SHP77 (cell line): ENCODE data around the gene RIN2.

Experiments
- DNase-seq, 2 experiments: peaks; one replicate each; lab custom pipeline; 2025; lab: John Stamatoyannopoulos, UW

Gene RIN2

GRCh38 chr20:19764207-19764606, 6.1 kb downstream of the RIN2 start:
- DNase-seq, result no peak

DNA sequence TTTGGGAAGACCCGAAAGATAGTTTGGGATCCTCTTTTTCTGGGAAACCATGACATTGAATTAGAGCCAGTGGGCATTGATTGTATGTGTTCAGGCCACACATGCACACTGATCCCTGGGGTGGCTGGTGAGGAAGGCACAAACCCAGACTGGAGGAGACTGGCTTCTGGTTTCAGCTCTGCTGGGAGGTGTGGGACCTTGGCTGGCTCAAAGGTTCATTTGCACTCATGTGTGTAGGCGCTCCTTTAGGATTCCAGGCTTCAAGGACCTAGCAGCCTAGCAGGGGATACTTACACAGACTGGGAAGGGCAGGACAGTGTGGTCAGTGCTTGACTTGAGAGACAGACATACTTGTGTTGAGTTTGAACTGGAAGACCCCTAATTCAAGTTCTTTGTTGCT, 7.2 kb downstream of the RIN2 start:
- no peak for DNase-seq

GRCh38 chr20:19765913-19766312, 7.9 kb downstream of the RIN2 start:
- no peak for DNase-seq

DNA sequence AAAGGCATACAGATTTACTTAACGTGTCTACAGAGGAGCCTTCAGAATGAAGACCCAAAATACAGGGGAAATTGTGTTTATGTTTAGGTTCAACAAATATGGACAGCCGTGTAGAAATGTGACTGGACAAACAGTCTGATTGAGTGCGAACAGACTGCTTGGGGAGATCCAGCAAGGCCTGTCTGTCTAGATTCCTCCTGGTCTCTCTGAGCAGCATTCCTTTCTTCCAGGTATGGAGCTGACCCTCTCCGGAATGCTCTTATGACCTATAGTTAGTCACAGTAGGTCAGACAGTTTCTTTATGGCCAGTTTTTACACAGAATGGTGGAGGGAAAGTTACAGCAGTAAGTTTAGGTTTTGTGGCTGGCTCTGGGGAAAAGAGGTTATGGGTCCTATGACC, 9.0 kb downstream of the RIN2 start:
- no peak for DNase-seq

GRCh38 chr20:19768325-19768842, 10.3 kb downstream of the RIN2 start:
- DNase-seq, result no peak

DNA sequence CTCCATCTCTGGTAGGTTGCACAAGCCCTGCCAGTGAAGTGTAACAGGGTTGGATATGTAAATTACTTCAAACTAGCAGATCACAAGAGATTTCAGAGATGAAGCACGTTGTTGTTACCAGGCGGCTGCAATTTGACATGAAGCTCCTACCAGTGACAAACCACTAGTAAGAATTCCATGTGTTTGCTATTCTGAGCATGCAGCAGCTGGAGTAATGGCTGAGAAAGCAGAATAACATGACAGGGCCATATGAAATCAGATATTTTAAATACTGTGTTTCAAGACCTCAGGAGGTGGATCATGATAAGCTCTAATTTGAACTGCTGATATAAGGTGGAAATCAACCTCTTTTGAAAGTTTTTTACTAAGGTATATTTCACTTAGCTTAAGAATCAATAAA, 11.4 kb downstream of the RIN2 start:
- DNase-seq, result no peak

DNA sequence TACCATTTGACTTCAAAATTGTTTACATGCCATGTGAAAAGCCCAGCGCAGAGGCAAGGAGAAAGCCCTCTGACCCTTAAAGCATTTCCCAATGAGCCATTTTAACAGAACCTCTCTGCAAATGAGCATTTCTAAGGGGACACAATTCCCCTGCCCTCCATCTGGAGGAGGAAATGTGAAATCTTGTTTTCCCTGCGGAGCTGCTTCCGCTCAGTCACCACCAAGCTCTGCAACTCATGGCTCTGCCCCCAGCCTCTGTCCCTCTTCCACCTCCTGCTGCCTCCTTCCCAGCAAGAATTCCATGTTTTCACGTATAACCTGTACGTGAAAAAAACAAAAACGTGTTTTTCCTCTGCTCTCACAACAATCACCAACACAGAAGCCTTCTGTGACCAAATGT, 12.3 kb downstream of the RIN2 start:
- DNase-seq, result no peak

DNA sequence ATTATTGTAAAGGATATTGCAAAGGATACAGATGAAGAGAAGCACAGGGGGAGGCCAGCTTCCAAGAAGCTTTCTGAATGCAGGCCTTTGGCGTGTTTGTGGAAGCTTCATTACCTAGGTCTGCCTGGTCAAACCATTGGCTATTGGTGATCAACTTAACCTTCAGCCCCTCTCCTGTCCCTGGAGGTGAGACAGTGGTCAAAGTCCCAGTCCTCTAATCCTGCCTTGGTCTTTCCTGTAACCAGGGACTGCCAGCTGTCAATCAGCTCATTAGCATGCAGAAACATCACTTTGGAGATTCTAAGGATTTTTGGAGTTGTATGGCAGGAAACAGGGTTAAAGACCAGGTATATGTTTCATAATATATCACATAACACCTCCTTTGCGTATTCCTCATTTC, 13.0 kb downstream of the RIN2 start:
- no peak for DNase-seq

- no peak for DNase-seq
Measured at GRCh38 chr20:19773471-19773870, 15.4 kb downstream of the RIN2 start.

GRCh38 chr20:19774135-19774933, 16.3 kb downstream of the RIN2 start:
- no peak for DNase-seq

GRCh38 chr20:19775353-19776253, 17.5 kb downstream of the RIN2 start:
- no peak for DNase-seq

DNA sequence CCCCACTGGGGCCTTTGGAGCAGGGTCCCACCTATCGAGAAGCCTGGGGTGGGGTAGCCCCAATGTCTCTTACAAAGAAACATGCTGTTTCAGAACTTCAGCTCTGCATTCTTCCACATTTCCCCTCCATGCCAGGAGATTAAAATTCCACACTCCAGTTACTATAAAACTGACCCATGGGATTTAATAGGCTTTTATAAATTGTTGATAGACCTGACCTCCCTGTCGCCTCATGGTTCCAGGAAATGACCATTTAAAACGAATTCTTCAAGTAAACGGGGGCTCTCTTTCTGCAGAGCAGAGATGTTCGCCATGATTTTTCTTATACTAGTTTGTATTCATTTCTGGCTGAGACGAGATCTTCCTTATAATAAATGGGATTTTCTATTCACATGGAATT, 19.3 kb downstream of the RIN2 start:
- DNase-seq, result no peak

DNA sequence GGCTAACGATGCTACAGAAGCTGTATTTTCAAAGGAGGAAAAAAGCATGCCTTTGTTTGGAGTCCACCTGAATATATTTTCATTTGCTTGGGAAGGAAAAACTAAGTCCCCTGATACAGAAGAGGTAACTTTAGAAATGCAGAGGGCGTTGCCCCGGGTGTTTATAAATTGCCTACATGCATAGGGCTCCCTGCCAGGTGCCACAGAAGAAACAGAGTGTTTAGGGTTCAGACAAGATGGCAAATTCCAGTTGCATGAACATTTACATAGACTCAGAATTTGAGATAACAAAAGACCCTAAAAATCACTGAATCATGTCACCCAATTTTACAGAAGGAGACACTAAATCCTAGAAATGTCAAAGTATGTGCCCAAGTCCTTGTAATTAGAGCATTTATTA, 19.9 kb downstream of the RIN2 start:
- DNase-seq, result no peak

GRCh38 chr20:19778404-19778803, 20.3 kb downstream of the RIN2 start:
- DNase-seq, result no peak

- DNase-seq, result no peak
Measured at GRCh38 chr20:19779634-19780033, 21.6 kb downstream of the RIN2 start.

DNA sequence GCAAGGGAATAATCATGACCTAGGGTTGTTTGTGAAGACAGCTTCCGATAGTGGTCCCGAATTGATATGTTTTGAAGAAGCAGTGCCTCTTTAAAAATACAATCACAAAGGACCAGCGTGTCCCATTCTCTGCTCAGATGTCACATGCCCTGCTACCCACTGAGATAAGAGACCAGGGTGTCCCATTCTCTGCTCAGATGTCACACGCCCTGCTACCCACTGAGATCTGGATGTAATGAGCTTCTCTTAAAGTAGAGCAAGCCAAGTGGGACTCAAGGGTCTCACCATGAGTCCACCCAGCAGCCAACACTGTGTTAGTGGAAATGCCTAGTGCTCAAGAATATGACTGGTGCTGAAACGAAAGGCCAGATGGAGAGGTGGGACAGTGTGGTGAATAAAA, 22.2 kb downstream of the RIN2 start:
- DNase-seq, result no peak

GRCh38 chr20:19781235-19781634, 23.2 kb downstream of the RIN2 start:
- no peak for DNase-seq

DNA sequence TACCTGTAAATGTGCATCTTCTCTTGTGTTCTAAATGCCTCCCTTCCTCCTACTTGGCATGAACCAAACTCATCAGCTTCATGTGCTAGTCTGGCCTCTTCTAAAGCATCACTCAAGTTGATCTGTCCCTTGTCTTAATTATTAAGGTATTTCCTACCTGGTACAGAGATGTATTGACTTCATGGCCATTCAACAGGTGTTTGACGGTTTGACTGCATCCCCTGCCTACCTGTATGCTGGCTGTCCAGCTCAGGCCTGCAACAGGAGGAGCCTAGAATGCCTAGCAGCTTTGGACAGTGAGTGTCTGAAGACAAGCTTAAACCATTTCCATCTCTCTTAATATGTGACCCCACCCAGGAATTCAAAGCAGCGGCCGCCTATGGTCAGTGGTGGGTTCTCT, 24.6 kb downstream of the RIN2 start:
- DNase-seq, result no peak

DNA sequence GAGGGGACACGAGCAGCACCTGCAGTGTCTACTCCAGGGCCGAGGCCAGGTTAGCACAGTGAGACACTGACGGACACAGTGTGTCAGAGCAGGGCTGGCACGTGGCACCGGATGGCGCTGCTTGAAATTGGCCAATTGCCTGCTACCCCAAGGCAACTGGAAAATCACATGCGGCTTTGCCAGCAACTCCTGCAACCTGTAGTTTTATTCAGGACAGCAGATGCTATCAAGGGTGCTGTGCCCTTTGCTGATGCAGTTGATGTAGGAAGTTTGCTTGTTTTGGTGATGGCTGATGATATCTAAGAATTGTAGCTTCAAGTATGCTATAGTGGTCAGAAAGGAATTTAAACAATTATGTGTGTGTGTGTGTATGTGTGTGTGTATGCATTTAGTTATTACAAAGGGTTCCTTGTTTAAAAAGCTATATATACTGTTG, 25.9 kb downstream of the RIN2 start:
- DNase-seq, result peak in 1 of 2 experiments; percentile 42

DNA sequence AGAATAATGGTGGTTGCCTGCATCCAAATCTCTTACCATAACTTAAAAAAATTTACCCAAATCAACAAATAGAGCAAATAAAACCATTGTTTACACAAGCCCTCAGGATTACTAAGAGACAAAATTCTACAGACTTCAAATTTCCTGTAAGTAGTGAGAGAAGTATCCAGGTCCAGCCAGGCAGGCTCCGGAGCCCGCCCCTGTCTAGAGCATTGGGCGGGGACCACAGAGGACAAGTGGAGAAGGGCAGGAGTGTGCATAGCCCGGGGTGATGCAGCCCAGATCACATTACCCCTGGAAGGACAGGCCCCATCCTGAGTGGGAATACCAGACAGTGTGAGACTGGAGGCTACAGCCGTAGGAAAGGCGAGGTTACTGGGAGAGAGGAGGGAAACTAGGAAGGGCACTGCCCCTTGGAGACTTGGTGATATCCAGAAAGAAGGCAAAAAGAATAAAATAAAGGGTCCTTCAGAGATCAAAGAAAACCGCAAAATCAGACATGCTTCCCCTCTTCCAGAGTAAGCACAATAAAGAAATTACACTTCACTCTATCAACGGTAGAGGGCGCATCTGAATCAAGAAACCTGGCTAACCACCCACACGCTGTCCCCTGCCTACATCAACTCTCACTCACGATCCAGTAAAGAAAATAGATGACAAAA, 26.6 kb downstream of the RIN2 start:
- peak; percentile 75 to 84 for DNase-seq

- no peak for DNase-seq
Measured at GRCh38 chr20:19785173-19785982, 27.3 kb downstream of the RIN2 start.

- no peak for DNase-seq
Measured at GRCh38 chr20:19785983-19786285, 27.9 kb downstream of the RIN2 start.
